WTC11 (cell line): Measurements from ENCODE around the gene ATP11B. TPM values are rescaled to one million over a fixed set of nuclear protein-coding genes. Genes with fewer than 3 reads are reported as not detected.

Source experiments
- ATAC-seq: fragments of 200-7000 bp; cut with Tn5 transposase; 2 replicates; pipeline ENCODE4 v1.10.0; 2021; ENCODE audit warnings: mild to moderate bottlenecking, moderate library complexity
- CTCF ChIA-PET: fragments of 300-600 bp; sonication (Branson Sonifier 250); formaldehyde crosslinking; loops from one replicate; lab custom pipeline; 2021; ENCODE audit warnings: antibody characterized with exemption; lab: Charles Lee
- POLR2A ChIA-PET: fragments of 350-600 bp; sonication (Branson Sonifier 250); formaldehyde crosslinking; loops from one replicate; lab custom pipeline; 2021; ENCODE audit warnings: antibody characterized with exemption; lab: Charles Lee
- DNase-seq: peaks from one replicate; pipeline ENCODE4 v3.0.0; 2021; ENCODE audit warnings: low spot score
- H3K27ac Mint-ChIP-seq: 2 replicates; pipeline ENCODE4 v1.8.0; 2021; ENCODE audit warnings: mixed read lengths
- H3K27me3 Mint-ChIP-seq: 2 replicates; pipeline ENCODE4 v1.8.0; 2021; ENCODE audit warnings: low read depth, mild to moderate bottlenecking, moderate library complexity, mixed read lengths
- H3K36me3 Mint-ChIP-seq: 2 replicates; pipeline ENCODE4 v1.8.0; 2021; ENCODE audit warnings: mixed read lengths
- H3K4me1 Mint-ChIP-seq: 2 replicates; pipeline ENCODE4 v1.8.0; 2022; ENCODE audit warnings: mixed read lengths
- H3K4me3 Mint-ChIP-seq: 2 replicates; pipeline ENCODE4 v1.8.0; 2021; ENCODE audit warnings: mild to moderate bottlenecking, moderate library complexity, mixed read lengths
- H3K9me3 Mint-ChIP-seq: 2 replicates; pipeline ENCODE4 v1.8.0; 2021; ENCODE audit warnings: mixed read lengths
- ATF2 ChIP-seq: sonication (generic); formaldehyde crosslinking; IDR thresholded peaks from 2 replicates; pipeline ENCODE4 v1.8.1; 2022; ENCODE audit warnings: low read depth, missing genetic modification reagents, borderline replicate concordance
- E2F1 ChIP-seq: sonication (generic); formaldehyde crosslinking; IDR thresholded peaks from 2 replicates; pipeline ENCODE4 v1.8.0; 2022; ENCODE audit warnings: mild to moderate bottlenecking, missing genetic modification reagents
- ELF4 ChIP-seq: sonication (generic); formaldehyde crosslinking; IDR thresholded peaks from 2 replicates; pipeline ENCODE4 v1.8.1; 2022; ENCODE audit warnings: low read depth, mild to moderate bottlenecking, moderate library complexity, missing genetic modification reagents
- ESRRA ChIP-seq: sonication (generic); formaldehyde crosslinking; IDR thresholded peaks from 2 replicates; pipeline ENCODE4 v1.8.1; 2022; ENCODE audit warnings: mild to moderate bottlenecking, missing genetic modification reagents, borderline replicate concordance
- MXD4 ChIP-seq: fragments of 250-450 bp; sonication (Bioruptor Pico); IDR thresholded peaks from 2 replicates; pipeline ENCODE4 v1.8.0; 2021; ENCODE audit warnings: mild to moderate bottlenecking, moderate library complexity, borderline replicate concordance
- NR3C1 ChIP-seq: sonication (generic); formaldehyde crosslinking; conservative IDR thresholded peaks from 2 replicates; pipeline ENCODE4 v1.8.1; 2023; ENCODE audit warnings: low read depth, mild to moderate bottlenecking, missing genetic modification reagents
- PREB ChIP-seq: sonication (generic); formaldehyde crosslinking; IDR thresholded peaks from 2 replicates; pipeline ENCODE4 v1.8.1; 2022; ENCODE audit warnings: mild to moderate bottlenecking, missing genetic modification reagents, moderate library complexity, borderline replicate concordance
- PRRX2 ChIP-seq: fragments of 250-450 bp; sonication (Bioruptor Pico); IDR thresholded peaks from 2 replicates; pipeline ENCODE4 v1.8.0; 2021; ENCODE audit warnings: mild to moderate bottlenecking
- RELA ChIP-seq: sonication (generic); formaldehyde crosslinking; IDR thresholded peaks from 2 replicates; pipeline ENCODE4 v1.8.1; 2022; ENCODE audit warnings: missing genetic modification reagents, mild to moderate bottlenecking, borderline replicate concordance
- SOX15 ChIP-seq: fragments of 250-450 bp; sonication (Bioruptor Pico); IDR thresholded peaks from 2 replicates; pipeline ENCODE4 v1.9.0; 2021; ENCODE audit warnings: mild to moderate bottlenecking
- SP1 ChIP-seq: sonication (generic); formaldehyde crosslinking; conservative IDR thresholded peaks from 2 replicates; pipeline ENCODE4 v1.8.1; 2022; ENCODE audit warnings: missing genetic modification reagents
- TEAD4 ChIP-seq: sonication (generic); formaldehyde crosslinking; IDR thresholded peaks from 2 replicates; pipeline ENCODE4 v1.8.0; 2022; ENCODE audit warnings: mild to moderate bottlenecking, missing genetic modification reagents
- USF1 ChIP-seq: sonication (generic); formaldehyde crosslinking; IDR thresholded peaks from 2 replicates; pipeline ENCODE4 v1.8.0; 2022; ENCODE audit warnings: mild to moderate bottlenecking, missing genetic modification reagents
- ZBTB21 ChIP-seq: sonication (generic); formaldehyde crosslinking; IDR thresholded peaks from 2 replicates; pipeline ENCODE4 v1.8.1; 2023; ENCODE audit warnings: mild to moderate bottlenecking, missing genetic modification reagents, borderline replicate concordance
- ZNF219 ChIP-seq: sonication (generic); formaldehyde crosslinking; IDR thresholded peaks from 2 replicates; pipeline ENCODE4 v1.8.0; 2023; ENCODE audit warnings: missing genetic modification reagents, mild to moderate bottlenecking, borderline replicate concordance
- ZNF232 ChIP-seq: sonication (generic); formaldehyde crosslinking; IDR thresholded peaks from 2 replicates; pipeline ENCODE4 v1.8.0; 2022; ENCODE audit warnings: mild to moderate bottlenecking, missing genetic modification reagents
- ZNF263 ChIP-seq: sonication (generic); formaldehyde crosslinking; IDR thresholded peaks from 2 replicates; pipeline ENCODE4 v1.8.1; 2022; ENCODE audit warnings: low read depth, mild to moderate bottlenecking, moderate library complexity, missing genetic modification reagents
- total RNA-seq: library from RNA; stranded (reverse); gene quantifications from 3 replicates; pipeline ENCODE4 v1.2.3, GENCODE V29; 2021
- TF ChIP-seq, protein P1 (sequence below): fragments of 250-450 bp; sonication (Bioruptor Pico); conservative IDR thresholded peaks from 2 replicates; pipeline ENCODE4 v1.9.0; 2021; ENCODE audit warnings: mild to moderate bottlenecking
- TF ChIP-seq, protein P2 (sequence below): sonication (generic); formaldehyde crosslinking; IDR thresholded peaks from 2 replicates; pipeline ENCODE4 v1.8.1; 2022; ENCODE audit warnings: low read depth, mild to moderate bottlenecking, moderate library complexity, missing genetic modification reagents, borderline replicate concordance

The ATP11B gene
- total RNA-seq, 1 experiment from 2014 or later: 25.7 TPM

- TF ChIP-seq ATF2 (no peak), ZNF219 (CRISPR knock-in tag) (no peak)
- TF ChIP-seq, protein P1, sequence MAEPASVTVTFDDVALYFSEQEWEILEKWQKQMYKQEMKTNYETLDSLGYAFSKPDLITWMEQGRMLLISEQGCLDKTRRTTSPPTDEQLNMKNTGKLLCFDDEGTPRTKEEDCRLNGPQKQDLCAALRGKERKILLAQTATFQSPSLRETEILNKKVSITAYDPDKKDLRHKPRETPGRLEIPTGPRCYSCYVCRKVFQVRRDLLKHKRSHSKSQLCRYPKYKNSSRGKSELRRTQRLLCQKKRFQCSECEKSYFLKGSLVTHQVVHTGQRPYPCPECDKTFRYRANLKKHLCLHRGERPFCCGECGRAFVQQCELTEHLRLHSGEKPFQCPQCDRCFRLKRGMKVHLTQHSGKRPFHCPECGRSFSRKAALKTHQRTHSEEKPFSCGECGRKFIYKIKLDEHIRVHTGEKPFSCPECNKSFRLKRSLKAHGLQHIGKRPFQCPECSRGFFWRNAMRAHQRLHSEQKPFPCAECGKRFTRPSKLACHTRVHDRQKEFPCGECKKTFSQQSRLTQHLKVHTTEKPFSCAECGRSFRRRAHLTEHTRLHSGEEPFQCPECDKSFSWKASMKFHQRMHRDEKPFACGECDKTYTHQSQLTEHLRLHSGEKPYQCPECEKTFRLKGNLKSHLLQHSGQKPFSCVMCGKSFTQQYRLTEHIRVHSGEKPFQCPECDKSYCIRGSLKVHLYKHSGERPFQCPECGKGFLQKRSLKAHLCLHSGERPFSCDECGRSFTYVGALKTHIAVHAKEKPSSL: no peak
- TF ChIP-seq, all 79 proteins: peak for 0
Observed at GRCh38 chr3:182848906-182849305, 55.6 kb downstream of the ATP11B start (continued).

DNA sequence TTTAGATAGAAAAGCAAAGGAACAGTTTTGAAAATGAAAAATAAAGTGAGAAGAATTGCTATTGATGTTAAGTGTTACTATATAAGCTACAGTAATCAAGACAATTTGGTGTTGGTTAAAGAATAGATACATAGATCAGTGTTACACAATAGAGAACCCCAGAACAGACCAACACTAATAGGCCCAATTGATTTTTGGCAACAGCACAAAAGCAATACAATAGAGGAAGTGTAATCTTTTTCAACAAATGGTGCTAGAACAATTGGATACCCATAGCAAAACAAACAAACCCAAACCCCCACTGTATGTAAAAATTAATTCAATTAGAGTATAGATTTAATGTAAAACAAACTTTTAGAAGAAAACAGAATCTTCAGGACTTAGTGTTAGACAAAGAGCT, 61.8 kb downstream of the ATP11B start:
- Mint-ChIP-seq H3K27ac (no peak overlapping the region), H3K4me3 (no peak overlapping the region), H3K36me3 (no peaks in the 10 kb centered on the region; the same call in 1 of the 2 replicates), H3K27me3 (no peaks in the 10 kb centered on the region), H3K4me1 (no peaks in the 10 kb centered on the region), H3K9me3 (no peaks in the 10 kb centered on the region)
- POLR2A ChIA-PET: no interaction called here
- CTCF ChIA-PET: interaction anchor here (3.0 kb wide), 1 partner anchor 141 kb away, joined by 7 read pairs; no protein-coding TSS in a partner anchor
- no peak for ATAC-seq
- no peak for DNase-seq
- TF ChIP-seq TEAD4 (no peak), PRRX2 (CRISPR knock-in tag) (no peak)
- TF ChIP-seq, protein P2, sequence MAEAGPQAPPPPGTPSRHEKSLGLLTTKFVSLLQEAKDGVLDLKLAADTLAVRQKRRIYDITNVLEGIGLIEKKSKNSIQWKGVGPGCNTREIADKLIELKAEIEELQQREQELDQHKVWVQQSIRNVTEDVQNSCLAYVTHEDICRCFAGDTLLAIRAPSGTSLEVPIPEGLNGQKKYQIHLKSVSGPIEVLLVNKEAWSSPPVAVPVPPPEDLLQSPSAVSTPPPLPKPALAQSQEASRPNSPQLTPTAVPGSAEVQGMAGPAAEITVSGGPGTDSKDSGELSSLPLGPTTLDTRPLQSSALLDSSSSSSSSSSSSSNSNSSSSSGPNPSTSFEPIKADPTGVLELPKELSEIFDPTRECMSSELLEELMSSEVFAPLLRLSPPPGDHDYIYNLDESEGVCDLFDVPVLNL: no peak

- no peaks in the 10 kb centered on the region for H3K36me3 Mint-ChIP-seq
- CTCF ChIA-PET: interaction anchor here (1.6 kb wide), 1 partner anchor 148 kb away, joined by 3 read pairs; no protein-coding TSS in a partner anchor
- no peak for ATAC-seq
Observed at GRCh38 chr3:182861348-182861747, 68.0 kb downstream of the ATP11B start.

DNA sequence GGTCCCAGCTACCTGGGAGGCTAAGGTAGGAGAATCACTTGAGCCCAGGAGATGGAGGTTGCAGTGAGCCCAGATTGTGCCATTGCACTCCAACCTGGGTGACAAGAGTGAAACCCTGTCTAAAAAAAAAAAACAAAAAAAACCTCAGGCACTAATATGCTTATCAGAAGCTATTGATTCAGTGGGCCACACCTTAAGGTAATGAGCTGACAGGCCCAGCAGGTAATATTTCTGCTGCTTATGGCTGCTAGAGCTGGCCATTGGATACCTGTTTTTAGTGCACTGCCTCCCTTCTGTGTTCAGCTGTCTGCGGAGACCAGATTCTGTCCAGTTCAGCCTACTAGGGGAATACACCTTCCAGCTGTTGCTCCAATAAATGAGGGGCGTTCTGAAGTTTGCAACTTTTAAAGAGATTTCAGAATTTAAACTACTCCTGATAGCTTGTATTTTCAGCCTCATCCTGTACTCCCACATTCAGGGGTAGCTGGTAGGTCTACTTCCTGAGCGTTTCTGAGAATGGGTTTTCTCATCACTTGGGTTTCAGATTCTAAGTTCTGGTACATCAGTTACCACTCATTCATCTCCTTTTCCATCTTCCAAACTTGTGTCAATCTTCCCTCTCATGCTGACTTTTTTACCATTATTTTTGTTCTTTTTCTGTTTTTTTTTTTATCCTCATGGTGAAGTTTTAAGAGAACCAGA, 69.0 kb downstream of the ATP11B start:
- Mint-ChIP-seq H3K4me1 (no peaks in the 10 kb centered on the region), H3K4me3 (no peak overlapping the region), H3K27ac (no peak overlapping the region), H3K36me3 (no peaks in the 10 kb centered on the region), H3K9me3 (no peaks in the 10 kb centered on the region), H3K27me3 (no peaks in the 10 kb centered on the region; the same call in 1 of the 2 replicates)
- ChIA-PET POLR2A (no interaction called here), CTCF (interaction anchor here (1.1 to 1.6 kb wide), 2 partner anchors 42 to 149 kb away, joined by 3 read pairs; no protein-coding TSS in a partner anchor)
- no peak for ATAC-seq
- DNase-seq: no peak
- TF ChIP-seq ELF4 (no peak), ZNF232 (no peak), ESRRA (CRISPR knock-in tag) (no peak), MXD4 (CRISPR knock-in tag) (no peak), USF1 (no peak), RELA (CRISPR knock-in tag) (no peak), ZNF263 (CRISPR knock-in tag) (no peak), E2F1 (no peak), PREB (CRISPR knock-in tag) (no peak)
- TF ChIP-seq, protein P2: no peak

More at GRCh38 chr3:182861348-182861747, 68.0 kb downstream of the ATP11B start:
- H3K4me3 Mint-ChIP-seq: no peak overlapping the region
- no peak for DNase-seq
- H3K27me3 Mint-ChIP-seq: no peaks in the 10 kb centered on the region; the same call in 1 of the 2 replicates
- H3K27ac Mint-ChIP-seq: no peak overlapping the region
- H3K4me1 Mint-ChIP-seq: no peaks in the 10 kb centered on the region
- POLR2A ChIA-PET: no interaction called here
- no peaks in the 10 kb centered on the region for H3K9me3 Mint-ChIP-seq
- no peak for TF ChIP-seq SOX15 (CRISPR knock-in tag)
- no peak for TF ChIP-seq NR3C1 (CRISPR knock-in tag)
- TF ChIP-seq ZBTB21 (CRISPR knock-in tag): no peak
- no peak for TF ChIP-seq SP1
